A549 (cell line): Measurements from ENCODE around the gene SPATA16. TPM values are rescaled to one million over a fixed set of nuclear protein-coding genes. Genes with fewer than 3 reads are reported as not detected.

Experiments
- ATAC-seq, 2 experiments: fragments of 200-7000 bp in 1 of 2; fragments of >200 bp in 1 of 2; cut with Nextera tagmentation in 1 of 2; cut with Tn5 transposase in 1 of 2; 3 replicates each; pipeline versions ENCODE4 v1.8.0 to v1.9.1; 2018 to 2020; ENCODE audit warnings: mild to moderate bottlenecking in 1 of 2, moderate library complexity in 1 of 2
- CTCF ChIA-PET: fragments of 300-600 bp; sonication (Branson Sonifier 250); formaldehyde crosslinking; extraction: SDS; loops from one replicate; lab custom pipeline; 2021; ENCODE audit warnings: antibody characterized with exemption, inconsistent platforms; lab: Yijun Ruan, JAX
- POLR2A ChIA-PET: fragments of 350-600 bp; formaldehyde crosslinking; extraction: SDS; loops from one replicate; lab custom pipeline; 2021; ENCODE audit warnings: antibody characterized with exemption, inconsistent platforms; lab: Yijun Ruan, JAX
- DNase-seq, 2 experiments: peaks; one replicate each; pipeline versions ENCODE4 v3.0.0 to v3.0.0-alpha.2; 2011 to 2016; ENCODE audit warnings: low read depth in 1 of 2, low spot score in 1 of 2
- FAIRE-seq: peaks from 2 replicates; lab custom pipeline; 2011; peaks lifted over from hg19 to GRCh38; lab: Jason Lieb, UNC
- H3K27ac ChIP-seq, 2 experiments: fragments of >200 bp; sonication (Bioruptor Twin); formaldehyde crosslinking; 3 replicates each; pipeline ENCODE4 v1.5.1; 2016 to 2017
- H3K4me1 ChIP-seq: fragments of >200 bp; sonication (Bioruptor Twin); formaldehyde crosslinking; 3 replicates; pipeline ENCODE4 v1.6.1; 2016
- H3K4me2 ChIP-seq: fragments of >200 bp; sonication (Bioruptor Twin); formaldehyde crosslinking; 3 replicates; pipeline ENCODE4 v1.6.1; 2016
- H3K4me3 ChIP-seq: fragments of >200 bp; sonication (Bioruptor Twin); formaldehyde crosslinking; 3 replicates; pipeline ENCODE4 v1.5.1; 2016
- H3K9me3 ChIP-seq: fragments of >200 bp; sonication (Bioruptor Twin); formaldehyde crosslinking; 3 replicates; pipeline ENCODE4 v1.6.1; 2016
- CEBPB ChIP-seq, 2 experiments: fragments of >200 bp in 1 of 2; sonication (Bioruptor Twin) in 1 of 2; formaldehyde crosslinking in 1 of 2; IDR thresholded peaks; 2 replicates each; pipeline ENCODE4 v1.6.1; 2012 to 2016
- CHD4 ChIP-seq: fragments of 200-600 bp; sonication (generic); IDR thresholded peaks from 2 replicates; pipeline ENCODE4 v1.6.1; 2016; ENCODE audit warnings: antibody characterized with exemption, mild to moderate bottlenecking, borderline replicate concordance
- EHMT2 ChIP-seq: fragments of 200-600 bp; sonication (generic); IDR thresholded peaks from 2 replicates; pipeline ENCODE4 v1.6.1; 2016; ENCODE audit warnings: antibody characterized with exemption, low read depth, mild to moderate bottlenecking, moderate library complexity
- FOXS1 ChIP-seq: fragments of 250-450 bp; sonication (Bioruptor Pico); IDR thresholded peaks from 2 replicates; pipeline ENCODE4 v1.5.0; 2020; ENCODE audit warnings: mild to moderate bottlenecking, moderate library complexity
- GATA3 ChIP-seq: IDR thresholded peaks from 2 replicates; pipeline ENCODE4 v1.6.1; 2012; ENCODE audit warnings: borderline replicate concordance
- HDAC2 ChIP-seq: fragments of 200-600 bp; sonication (generic); IDR thresholded peaks from 2 replicates; pipeline ENCODE4 v1.6.1; 2016
- HOXA7 ChIP-seq: fragments of 250-450 bp; sonication (Bioruptor Pico); IDR thresholded peaks from 2 replicates; pipeline ENCODE4 v1.5.0; 2020; ENCODE audit warnings: mild to moderate bottlenecking, moderate library complexity
- JUNB ChIP-seq: fragments of >200 bp; sonication (Bioruptor Twin); formaldehyde crosslinking; IDR thresholded peaks from 2 replicates; pipeline ENCODE4 v1.6.1; 2016
- KDM1A ChIP-seq: fragments of 200-600 bp; sonication (generic); IDR thresholded peaks from 2 replicates; pipeline ENCODE4 v1.6.1; 2016; ENCODE audit warnings: low read depth, mild to moderate bottlenecking
- KDM5A ChIP-seq: fragments of 200-600 bp; sonication (generic); IDR thresholded peaks from 2 replicates; pipeline ENCODE4 v1.6.1; 2016; ENCODE audit warnings: antibody characterized with exemption, mild to moderate bottlenecking
- MAFK ChIP-seq: fragments of 450-650 bp; IDR thresholded peaks from 2 replicates; pipeline ENCODE4 v1.6.1; 2014; ENCODE audit not compliant: partially characterized antibody
- MAZ ChIP-seq: fragments of 150-350 bp; IDR thresholded peaks from 2 replicates; pipeline ENCODE4 v1.6.1; 2014; ENCODE audit warnings: antibody characterized with exemption, low read depth, low read length, borderline replicate concordance
- MYC ChIP-seq: IDR thresholded peaks from 2 replicates; pipeline ENCODE4 v1.6.1; 2012; ENCODE audit warnings: mild to moderate bottlenecking, inconsistent platforms, low read length, improper control_type of control experiment, borderline replicate concordance
- NR3C1 ChIP-seq: fragments of >200 bp; sonication (Bioruptor Twin); formaldehyde crosslinking; IDR thresholded peaks from 3 replicates; pipeline ENCODE4 v1.6.1; 2017
- POLR2A ChIP-seq: IDR thresholded peaks from 2 replicates; pipeline ENCODE4 v1.6.1; 2012; ENCODE audit warnings: mild to moderate bottlenecking, low read length
- TP53 ChIP-seq: fragments of 250-450 bp; sonication (Bioruptor Pico); IDR thresholded peaks from 2 replicates; pipeline ENCODE4 v1.5.0; 2021; ENCODE audit warnings: mild to moderate bottlenecking, moderate library complexity
- ZC3H11A ChIP-seq: fragments of 450-650 bp; IDR thresholded peaks from 2 replicates; pipeline ENCODE4 v1.6.1; 2014; ENCODE audit warnings: antibody characterized with exemption, mild to moderate bottlenecking
- ZNF302 ChIP-seq: fragments of 250-450 bp; sonication (Bioruptor Pico); IDR thresholded peaks from 2 replicates; pipeline ENCODE4 v1.9.0; 2021; ENCODE audit warnings: inconsistent platforms, mild to moderate bottlenecking, moderate library complexity
- WGBS: methylation state at CpG from one replicate; pipeline ENCODE4 v1.1.6; 2017; ENCODE audit errors: missing lambda C conversion rate; 5-methylcytosine and 5-hydroxymethylcytosine counted together
- polyA plus RNA-seq, 4 experiments: library from polyadenylated mRNA; depleted of rRNA in 3 of 4; stranded (reverse); fragments of >200 nt; fragmentation: RNase III in 1 of 4; extraction: RNeasy Plus Mini Kit Qiagen cat#74134 plus additional on column Dnase treatment in 1 of 4; gene quantifications; 2 replicates in 3 of 4; 3 replicates in 1 of 4; pipeline ENCODE4 v1.2.3, GENCODE V29; 2011 to 2017
- TF ChIP-seq, protein P1 (sequence below): IDR thresholded peaks from 2 replicates; pipeline ENCODE4 v1.6.1; 2012
- TF ChIP-seq, protein P2 (sequence below): fragments of 150-350 bp; IDR thresholded peaks from 2 replicates; pipeline ENCODE4 v1.6.1; 2014; ENCODE audit warnings: low read depth, mild to moderate bottlenecking, low read length
- TF ChIP-seq, protein P3 (sequence below): fragments of >200 bp; sonication (Bioruptor Twin); formaldehyde crosslinking; IDR thresholded peaks from 3 replicates; pipeline ENCODE4 v1.5.1; 2016
- TF ChIP-seq, protein P4 (sequence below): fragments of >200 bp; sonication (Bioruptor Twin); formaldehyde crosslinking; IDR thresholded peaks from 3 replicates; pipeline ENCODE4 v1.6.1; 2016
- TF ChIP-seq, protein P5 (sequence below): fragments of 450-650 bp; IDR thresholded peaks from 2 replicates; pipeline ENCODE4 v1.6.1; 2014; ENCODE audit warnings: antibody characterized with exemption

The SPATA16 gene
- polyA plus RNA-seq, 2 of the 4 experiments (the other 2 are of a cell fraction) = not detected

DNA sequence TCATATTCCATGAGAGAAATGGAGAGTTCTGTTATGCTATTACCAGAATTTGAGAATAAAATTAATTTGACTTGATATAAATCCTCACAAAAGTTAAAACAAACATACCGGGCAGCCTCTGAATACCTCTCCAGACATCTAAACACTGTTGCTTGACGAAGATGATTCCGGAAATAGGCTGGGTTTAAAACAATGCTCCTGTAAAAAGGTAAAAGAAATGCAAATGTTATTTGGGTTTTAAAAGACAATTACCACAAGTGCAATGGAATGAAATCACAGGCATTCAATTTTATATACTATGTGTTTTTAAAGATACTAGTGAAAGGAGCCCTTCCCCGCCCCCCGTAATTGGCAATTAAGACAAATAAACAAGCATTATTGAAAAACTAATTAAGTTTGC lies 121.7 kb downstream of the SPATA16 start:
- CTCF ChIA-PET = no interaction called here
- no peak for ATAC-seq

DNA sequence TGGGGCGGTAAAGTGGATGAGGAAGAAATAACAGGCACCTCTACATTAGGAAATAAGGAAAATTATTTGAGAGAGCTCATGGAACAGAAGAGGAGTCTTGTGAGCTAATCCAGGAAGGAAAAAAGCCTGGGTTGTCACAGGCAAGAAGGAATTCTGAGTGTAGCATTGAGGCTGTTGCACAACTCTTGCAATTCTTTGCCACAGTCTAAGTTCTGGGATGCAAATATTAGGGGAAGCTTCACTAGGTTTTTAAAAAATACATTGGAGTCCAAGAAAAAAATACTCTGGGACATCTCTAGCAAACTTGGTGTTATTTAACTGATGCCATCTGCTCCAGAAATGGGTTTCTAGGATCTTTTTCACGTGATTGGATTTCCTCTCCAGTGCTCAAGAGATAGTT lies 122.3 kb downstream of the SPATA16 start:
- no peak for TF ChIP-seq HDAC2
- no peak for TF ChIP-seq EHMT2
- TF ChIP-seq JUNB = no peak
- TF ChIP-seq, protein P1, sequence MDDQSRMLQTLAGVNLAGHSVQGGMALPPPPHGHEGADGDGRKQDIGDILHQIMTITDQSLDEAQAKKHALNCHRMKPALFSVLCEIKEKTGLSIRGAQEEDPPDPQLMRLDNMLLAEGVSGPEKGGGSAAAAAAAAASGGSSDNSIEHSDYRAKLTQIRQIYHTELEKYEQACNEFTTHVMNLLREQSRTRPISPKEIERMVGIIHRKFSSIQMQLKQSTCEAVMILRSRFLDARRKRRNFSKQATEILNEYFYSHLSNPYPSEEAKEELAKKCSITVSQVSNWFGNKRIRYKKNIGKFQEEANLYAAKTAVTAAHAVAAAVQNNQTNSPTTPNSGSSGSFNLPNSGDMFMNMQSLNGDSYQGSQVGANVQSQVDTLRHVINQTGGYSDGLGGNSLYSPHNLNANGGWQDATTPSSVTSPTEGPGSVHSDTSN = no peak
- TF ChIP-seq, protein P2, sequence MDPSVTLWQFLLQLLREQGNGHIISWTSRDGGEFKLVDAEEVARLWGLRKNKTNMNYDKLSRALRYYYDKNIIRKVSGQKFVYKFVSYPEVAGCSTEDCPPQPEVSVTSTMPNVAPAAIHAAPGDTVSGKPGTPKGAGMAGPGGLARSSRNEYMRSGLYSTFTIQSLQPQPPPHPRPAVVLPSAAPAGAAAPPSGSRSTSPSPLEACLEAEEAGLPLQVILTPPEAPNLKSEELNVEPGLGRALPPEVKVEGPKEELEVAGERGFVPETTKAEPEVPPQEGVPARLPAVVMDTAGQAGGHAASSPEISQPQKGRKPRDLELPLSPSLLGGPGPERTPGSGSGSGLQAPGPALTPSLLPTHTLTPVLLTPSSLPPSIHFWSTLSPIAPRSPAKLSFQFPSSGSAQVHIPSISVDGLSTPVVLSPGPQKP = no peak
- no peak for TF ChIP-seq GATA3
- no peak for TF ChIP-seq CHD4
- TF ChIP-seq MAZ = no peak
- TF ChIP-seq, protein P3, sequence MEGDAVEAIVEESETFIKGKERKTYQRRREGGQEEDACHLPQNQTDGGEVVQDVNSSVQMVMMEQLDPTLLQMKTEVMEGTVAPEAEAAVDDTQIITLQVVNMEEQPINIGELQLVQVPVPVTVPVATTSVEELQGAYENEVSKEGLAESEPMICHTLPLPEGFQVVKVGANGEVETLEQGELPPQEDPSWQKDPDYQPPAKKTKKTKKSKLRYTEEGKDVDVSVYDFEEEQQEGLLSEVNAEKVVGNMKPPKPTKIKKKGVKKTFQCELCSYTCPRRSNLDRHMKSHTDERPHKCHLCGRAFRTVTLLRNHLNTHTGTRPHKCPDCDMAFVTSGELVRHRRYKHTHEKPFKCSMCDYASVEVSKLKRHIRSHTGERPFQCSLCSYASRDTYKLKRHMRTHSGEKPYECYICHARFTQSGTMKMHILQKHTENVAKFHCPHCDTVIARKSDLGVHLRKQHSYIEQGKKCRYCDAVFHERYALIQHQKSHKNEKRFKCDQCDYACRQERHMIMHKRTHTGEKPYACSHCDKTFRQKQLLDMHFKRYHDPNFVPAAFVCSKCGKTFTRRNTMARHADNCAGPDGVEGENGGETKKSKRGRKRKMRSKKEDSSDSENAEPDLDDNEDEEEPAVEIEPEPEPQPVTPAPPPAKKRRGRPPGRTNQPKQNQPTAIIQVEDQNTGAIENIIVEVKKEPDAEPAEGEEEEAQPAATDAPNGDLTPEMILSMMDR = no peak
- no peak for TF ChIP-seq CEBPB (IDR thresholded peaks at IDR 0.05)
- TF ChIP-seq ZNF302 (CRISPR knock-in tag) = no peak
- TF ChIP-seq FOXS1 (CRISPR knock-in tag) = no peak
- TF ChIP-seq NR3C1 = no peak
- TF ChIP-seq KDM5A = no peak
- TF ChIP-seq MAFK = no peak
- TF ChIP-seq, protein P4, sequence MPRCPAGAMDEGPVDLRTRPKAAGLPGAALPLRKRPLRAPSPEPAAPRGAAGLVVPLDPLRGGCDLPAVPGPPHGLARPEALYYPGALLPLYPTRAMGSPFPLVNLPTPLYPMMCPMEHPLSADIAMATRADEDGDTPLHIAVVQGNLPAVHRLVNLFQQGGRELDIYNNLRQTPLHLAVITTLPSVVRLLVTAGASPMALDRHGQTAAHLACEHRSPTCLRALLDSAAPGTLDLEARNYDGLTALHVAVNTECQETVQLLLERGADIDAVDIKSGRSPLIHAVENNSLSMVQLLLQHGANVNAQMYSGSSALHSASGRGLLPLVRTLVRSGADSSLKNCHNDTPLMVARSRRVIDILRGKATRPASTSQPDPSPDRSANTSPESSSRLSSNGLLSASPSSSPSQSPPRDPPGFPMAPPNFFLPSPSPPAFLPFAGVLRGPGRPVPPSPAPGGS = no peak
- TF ChIP-seq, protein P5, sequence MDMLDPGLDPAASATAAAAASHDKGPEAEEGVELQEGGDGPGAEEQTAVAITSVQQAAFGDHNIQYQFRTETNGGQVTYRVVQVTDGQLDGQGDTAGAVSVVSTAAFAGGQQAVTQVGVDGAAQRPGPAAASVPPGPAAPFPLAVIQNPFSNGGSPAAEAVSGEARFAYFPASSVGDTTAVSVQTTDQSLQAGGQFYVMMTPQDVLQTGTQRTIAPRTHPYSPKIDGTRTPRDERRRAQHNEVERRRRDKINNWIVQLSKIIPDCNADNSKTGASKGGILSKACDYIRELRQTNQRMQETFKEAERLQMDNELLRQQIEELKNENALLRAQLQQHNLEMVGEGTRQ = no peak
- no peak for TF ChIP-seq POLR2A
- Histone ChIP-seq H3K4me3 (no peak overlapping the region), H3K4me2 (no peak overlapping the region), H3K9me3 (no peaks in the 10 kb centered on the region), H3K4me1 (no peaks in the 10 kb centered on the region), H3K27ac (no peak overlapping the region)
- ATAC-seq (no peak), DNase-seq (no peak), FAIRE-seq (no peak)
- POLR2A ChIA-PET = no interaction called here
- WGBS = 25% methylated on average over 2 of the region's 2 CpGs
- CTCF ChIA-PET = no interaction called here

More for the DNA sequence above, 121.7 kb downstream of the SPATA16 start:
- POLR2A ChIA-PET = no interaction called here
- TF ChIP-seq ZC3H11A (no peak), KDM1A (no peak), HOXA7 (no peak), MYC (no peak), TP53 (CRISPR knock-in tag) (no peak), FOXS1 (CRISPR knock-in tag) (no peak)
- TF ChIP-seq, protein P2 = no peak
- Histone ChIP-seq H3K4me2 (no peak overlapping the region), H3K27ac (no peak overlapping the region), H3K9me3 (no peaks in the 10 kb centered on the region), H3K4me1 (no peaks in the 10 kb centered on the region), H3K4me3 (no peak overlapping the region)
- no peak for DNase-seq
- WGBS = 60% methylated on average over 5 of the region's 5 CpGs
- no peak for FAIRE-seq
